Measurements from ENCODE around the gene CFAP97. TPM values are rescaled to one million over a fixed set of nuclear protein-coding genes. Genes with fewer than 3 reads are reported as not detected.
"Not testable (repeated sequence)": the region's sequence is repeated elsewhere in the genome, so short reads cannot be mapped to it uniquely, and the experiment has no call there.

CFAP97 gene
- total RNA-seq, 3 donors from 2014 or later = 36.8 to 44.4 (median 44.4) TPM

DNA sequence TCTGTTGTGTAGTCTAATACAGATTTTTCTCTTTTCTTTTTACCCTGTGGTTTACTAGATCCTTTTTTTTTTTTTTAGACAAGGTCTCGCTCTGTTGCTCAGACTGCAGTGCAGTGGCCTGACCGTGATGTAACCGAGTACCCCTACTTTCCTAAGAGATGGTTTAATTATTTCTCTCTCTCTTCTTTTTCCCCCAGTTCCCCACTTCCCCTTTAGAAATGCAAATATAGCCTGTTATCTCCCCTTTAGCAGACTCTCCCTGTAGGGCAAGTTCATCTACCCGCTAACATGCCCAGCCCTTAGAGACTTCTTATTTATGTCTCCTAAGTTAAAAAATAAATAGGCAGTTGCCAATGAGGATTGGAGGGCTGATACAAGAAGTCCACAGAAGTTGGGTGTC lies 10.1 kb upstream of the CFAP97 start:
- peaks cover 37% of the 10 kb centered on the region for H3K4me1 Mint-ChIP-seq (ENCODE audit: low read depth)
- no peaks in the 10 kb centered on the region for H3K36me3 Mint-ChIP-seq (ENCODE audit: insufficient read depth)
- no peaks in the 10 kb centered on the region for H3K27me3 Mint-ChIP-seq (ENCODE audit: low read depth)
- DNase-seq (no peak), ATAC-seq (no peak)
- H3K9me3 Mint-ChIP-seq = no peaks in the 10 kb centered on the region
- no peak overlapping the region for H3K4me3 Mint-ChIP-seq

GRCh38 chr4:185212581-185212980 lies 8.8 kb upstream of the CFAP97 start:
- H3K4me1 Mint-ChIP-seq (ENCODE audit: low read depth) = peaks cover 37% of the 10 kb centered on the region
- no peaks in the 10 kb centered on the region for H3K36me3 Mint-ChIP-seq (ENCODE audit: insufficient read depth)
- DNase-seq (no peak), ATAC-seq (no peak)
- no peak overlapping the region for H3K4me3 Mint-ChIP-seq
- no peaks in the 10 kb centered on the region for H3K9me3 Mint-ChIP-seq
- no peaks in the 10 kb centered on the region for H3K27me3 Mint-ChIP-seq (ENCODE audit: low read depth)

- H3K4me3 Mint-ChIP-seq = peak overlapping the region; percentile 89
- DNase-seq (no peak), ATAC-seq (no peak)
- no peaks in the 10 kb centered on the region for H3K36me3 Mint-ChIP-seq (ENCODE audit: insufficient read depth)
- H3K9me3 Mint-ChIP-seq = no peaks in the 10 kb centered on the region
- no peaks in the 10 kb centered on the region for H3K27me3 Mint-ChIP-seq (ENCODE audit: low read depth)
- peaks cover 32% of the 10 kb centered on the region for H3K4me1 Mint-ChIP-seq (ENCODE audit: low read depth)
These were observed 7.8 kb upstream of the CFAP97 start for GRCh38 chr4:185211641-185212040.

GRCh38 chr4:185211035-185211434 lies 7.2 kb upstream of the CFAP97 start:
- Mint-ChIP-seq H3K4me3 (peak overlapping the region; percentile 89), H3K9me3 (no peaks in the 10 kb centered on the region)

DNA sequence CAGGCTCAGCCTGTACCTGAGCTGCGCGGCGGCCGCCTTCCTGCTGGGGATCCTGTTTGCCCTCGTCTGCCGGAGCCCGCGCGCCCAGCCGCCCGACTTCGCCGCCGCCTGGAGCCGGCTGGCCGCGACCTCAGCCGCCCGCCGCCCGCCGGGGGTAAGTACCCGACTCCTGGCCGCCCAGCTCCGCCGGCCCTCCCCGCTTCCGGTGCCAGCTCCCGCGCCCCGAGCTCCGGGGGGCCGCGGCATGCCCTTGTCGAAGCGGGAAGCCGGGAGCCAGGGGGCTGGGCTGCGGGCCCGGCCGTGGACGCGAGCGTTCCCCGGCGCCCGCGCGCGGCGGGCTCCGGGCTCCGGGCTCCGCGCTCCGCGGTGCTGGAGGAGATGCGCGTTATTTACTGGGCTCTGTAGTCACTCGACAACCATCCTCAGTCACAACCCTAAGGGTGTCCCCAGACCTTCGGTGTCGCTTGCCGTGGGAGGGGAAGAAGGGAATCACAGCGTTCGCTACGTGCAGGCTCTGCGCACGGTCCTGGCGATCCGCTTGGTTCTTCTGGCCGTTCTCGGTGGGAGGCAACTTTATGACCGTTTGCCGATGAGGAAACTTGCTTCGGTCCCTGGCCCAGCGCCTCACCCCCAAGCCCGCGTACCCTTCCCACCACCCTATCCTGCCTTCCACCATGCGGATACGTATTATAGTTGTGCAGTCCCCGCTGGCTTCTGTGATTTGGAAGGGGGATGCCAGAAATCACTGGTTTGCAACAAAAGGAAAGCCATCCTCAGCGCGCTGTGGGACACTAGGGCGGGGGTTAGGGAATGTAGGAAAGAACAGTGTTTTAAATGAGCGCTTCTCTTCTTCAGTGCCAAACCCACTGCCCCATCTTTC lies 6.5 kb upstream of the CFAP97 start:
- no peaks in the 10 kb centered on the region for H3K27me3 Mint-ChIP-seq (ENCODE audit: low read depth)
- peak; percentile 29 for DNase-seq
- peak; percentile 56 to 64 for ATAC-seq
- peaks cover 27% of the 10 kb centered on the region for H3K4me1 Mint-ChIP-seq (ENCODE audit: low read depth)
- no peaks in the 10 kb centered on the region for H3K9me3 Mint-ChIP-seq
- H3K36me3 Mint-ChIP-seq (ENCODE audit: insufficient read depth) = no peaks in the 10 kb centered on the region
- H3K4me3 Mint-ChIP-seq = peak overlapping the region; percentile 89

More at GRCh38 chr4:185211035-185211434, 7.2 kb upstream of the CFAP97 start:
- Mint-ChIP-seq H3K4me1 (ENCODE audit: low read depth) (peaks cover 29% of the 10 kb centered on the region), H3K36me3 (ENCODE audit: insufficient read depth) (no peaks in the 10 kb centered on the region), H3K27me3 (ENCODE audit: low read depth) (no peaks in the 10 kb centered on the region)
- ATAC-seq = no peak
- no peak for DNase-seq

GRCh38 chr4:185209852-185210101 lies 6.0 kb upstream of the CFAP97 start:
- not testable (repeated sequence) for DNase-seq; H3K4me3 Mint-ChIP-seq; H3K27me3 Mint-ChIP-seq (ENCODE audit: low read depth); ATAC-seq; H3K9me3 Mint-ChIP-seq; H3K36me3 Mint-ChIP-seq (ENCODE audit: insufficient read depth)
- peaks cover 33% of the 10 kb centered on the region for H3K4me1 Mint-ChIP-seq (ENCODE audit: low read depth)

GRCh38 chr4:185209031-185209851 lies 5.4 kb upstream of the CFAP97 start, which contains the start of gene SNX25:
Gene SNX25, plus strand, starts transcription at chr4:185209598. Its CDS starts 229 bp downstream, at chr4:185209827.
- peak; percentile 86 for DNase-seq
- Mint-ChIP-seq H3K9me3 (no peaks in the 10 kb centered on the region), H3K4me3 (peak within 1 kb of the TSS; percentile 89), H3K27me3 (ENCODE audit: low read depth) (no peaks in the 10 kb centered on the region), H3K4me1 (ENCODE audit: low read depth) (peaks cover 38% of the 10 kb centered on the region), H3K36me3 (ENCODE audit: insufficient read depth) (no peaks in the 10 kb centered on the region)
- peak; percentile 92 to 94 for ATAC-seq

DNA sequence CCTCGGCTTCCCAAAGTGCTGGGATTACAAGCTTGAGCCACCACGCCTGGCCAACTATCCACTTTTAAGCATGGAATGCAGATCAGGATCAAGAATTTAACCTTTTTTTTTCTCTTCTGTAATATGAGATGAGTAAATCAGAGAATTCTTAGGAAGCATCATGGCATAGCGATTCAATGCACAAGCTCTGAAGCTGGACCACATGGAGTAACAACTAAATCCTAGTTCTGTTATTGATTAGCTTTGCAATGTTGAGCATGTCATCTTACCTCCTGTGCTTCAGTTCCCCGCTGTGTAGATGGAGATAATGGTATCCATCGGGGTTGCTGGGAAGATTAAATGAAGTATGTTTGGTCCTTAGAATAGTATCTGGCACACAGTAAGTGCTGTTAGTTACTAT lies 3.7 kb upstream of the CFAP97 start:
- ATAC-seq = no peak
- H3K36me3 Mint-ChIP-seq (ENCODE audit: insufficient read depth) = no peaks in the 10 kb centered on the region
- H3K27me3 Mint-ChIP-seq (ENCODE audit: low read depth) = no peaks in the 10 kb centered on the region
- no peaks in the 10 kb centered on the region for H3K9me3 Mint-ChIP-seq
- no peak for DNase-seq
- peaks cover 42% of the 10 kb centered on the region for H3K4me1 Mint-ChIP-seq (ENCODE audit: low read depth)
- no peak overlapping the region for H3K4me3 Mint-ChIP-seq

DNA sequence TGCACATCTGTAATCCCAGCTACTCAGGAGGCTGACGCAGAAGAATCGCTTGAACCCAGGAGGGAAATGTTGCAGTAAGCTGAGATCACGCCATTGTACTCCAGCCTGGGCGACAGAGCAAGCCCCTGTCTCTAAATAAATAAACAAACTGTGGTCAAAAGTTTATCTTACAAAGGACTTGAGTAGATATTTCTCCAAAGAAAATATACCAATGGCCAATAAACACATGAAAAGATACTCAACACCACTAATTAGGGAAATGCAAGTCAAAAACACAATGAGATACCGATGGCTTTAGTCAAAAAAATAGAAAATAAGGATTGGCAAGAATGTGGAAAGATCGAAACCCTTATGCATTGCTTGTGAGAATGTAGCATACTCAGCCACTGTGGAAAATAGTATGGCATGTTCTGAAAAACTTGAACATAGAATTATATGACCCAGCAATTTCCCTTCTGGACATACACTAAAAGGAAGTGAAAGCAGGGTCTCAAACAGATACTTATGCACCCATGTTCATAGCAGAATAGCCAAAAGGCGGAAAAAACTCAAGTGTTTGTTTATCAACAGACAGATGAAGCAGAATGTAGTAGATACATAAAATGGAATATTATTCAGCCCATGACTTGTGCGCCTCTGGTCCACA lies 2.0 kb upstream of the CFAP97 start:
- ATAC-seq (no peak), DNase-seq (no peak)
- Mint-ChIP-seq H3K27me3 (ENCODE audit: low read depth) (no peaks in the 10 kb centered on the region), H3K4me1 (ENCODE audit: low read depth) (peaks cover 43% of the 10 kb centered on the region), H3K4me3 (no peak overlapping the region), H3K9me3 (no peaks in the 10 kb centered on the region), H3K36me3 (ENCODE audit: insufficient read depth) (peaks cover 5% of the 10 kb centered on the region)

- H3K27me3 Mint-ChIP-seq (ENCODE audit: low read depth); DNase-seq: not testable (repeated sequence)
These were observed 1.3 kb upstream of the CFAP97 start for GRCh38 chr4:185205073-185205472.

GRCh38 chr4:185204238-185204910 lies 574 bp upstream of the CFAP97 start:
- ATAC-seq (no peak), DNase-seq (no peak)
- peak overlapping the region; percentile 93 for H3K4me3 Mint-ChIP-seq

More at GRCh38 chr4:185205073-185205472, 1.3 kb upstream of the CFAP97 start:
- H3K36me3 Mint-ChIP-seq (ENCODE audit: insufficient read depth); H3K9me3 Mint-ChIP-seq; ATAC-seq: not testable (repeated sequence)
- Mint-ChIP-seq H3K4me1 (ENCODE audit: low read depth) (peaks cover 39% of the 10 kb centered on the region), H3K4me3 (peak overlapping the region; percentile 93)

GRCh38 chr4:185202984-185203485 lies 765 bp downstream of the CFAP97 start:
- ATAC-seq (peak; percentile 0 to 6), DNase-seq (no peak)
- peaks cover 34% of the 10 kb centered on the region for H3K4me1 Mint-ChIP-seq (ENCODE audit: low read depth)

More at GRCh38 chr4:185204238-185204910, 574 bp upstream of the CFAP97 start:
- H3K36me3 Mint-ChIP-seq (ENCODE audit: insufficient read depth) = peaks cover 10% of the 10 kb centered on the region
- H3K27me3 Mint-ChIP-seq (ENCODE audit: low read depth) = no peaks in the 10 kb centered on the region
- no peaks in the 10 kb centered on the region for H3K9me3 Mint-ChIP-seq
- H3K4me1 Mint-ChIP-seq (ENCODE audit: low read depth) = peaks cover 39% of the 10 kb centered on the region

GRCh38 chr4:185201977-185202962 lies 1.5 kb downstream of the CFAP97 start:
- Mint-ChIP-seq H3K4me3 (peak overlapping the region; percentile 93), H3K27me3 (ENCODE audit: low read depth) (no peaks in the 10 kb centered on the region), H3K4me1 (ENCODE audit: low read depth) (peaks cover 34% of the 10 kb centered on the region), H3K9me3 (no peaks in the 10 kb centered on the region), H3K36me3 (ENCODE audit: insufficient read depth) (peaks cover 10% of the 10 kb centered on the region)
- DNase-seq (no peak), ATAC-seq (no peak)

More at GRCh38 chr4:185202984-185203485, 765 bp downstream of the CFAP97 start:
- Mint-ChIP-seq H3K9me3 (no peaks in the 10 kb centered on the region), H3K4me3 (peak overlapping the region; percentile 93), H3K27me3 (ENCODE audit: low read depth) (no peaks in the 10 kb centered on the region), H3K36me3 (ENCODE audit: insufficient read depth) (peaks cover 10% of the 10 kb centered on the region)
